Neural crest cell (in vitro differentiated cells): ENCODE measurements around the gene SND1. TPM values are rescaled to one million over a fixed set of nuclear protein-coding genes. Genes with fewer than 3 reads are reported as not detected.

Experiments used
- DNase-seq: peaks from one replicate; pipeline ENCODE4 v3.0.0; 2021; ENCODE audit warnings: low read depth, mixed read lengths, low spot score
- H3K27ac Mint-ChIP-seq: one replicate; pipeline ENCODE4 v1.8.0; 2021; ENCODE audit warnings: mild to moderate bottlenecking, mixed read lengths; ENCODE audit not compliant: unreplicated experiment
- H3K27me3 Mint-ChIP-seq: 2 replicates; pipeline ENCODE4 v1.8.0; 2021; ENCODE audit warnings: low read depth, mild to moderate bottlenecking, mixed read lengths
- H3K36me3 Mint-ChIP-seq: 2 replicates; pipeline ENCODE4 v1.8.0; 2021; ENCODE audit warnings: low read depth, mild to moderate bottlenecking, mixed read lengths
- H3K4me1 Mint-ChIP-seq: 2 replicates; pipeline ENCODE4 v1.8.0; 2021; ENCODE audit warnings: mixed read lengths
- H3K4me3 Mint-ChIP-seq: one replicate; pipeline ENCODE4 v1.8.0; 2021; ENCODE audit warnings: mild to moderate bottlenecking, mixed read lengths
- H3K9me3 Mint-ChIP-seq: 2 replicates; pipeline ENCODE4 v1.8.0; 2021; ENCODE audit warnings: mixed read lengths
- CTCF ChIP-seq: fragments of 200-600 bp; sonication (generic); conservative IDR thresholded peaks from 2 replicates; pipeline ENCODE4 v1.5.0; 2021; ENCODE audit warnings: antibody characterized with exemption, mild to moderate bottlenecking
- total RNA-seq: library from RNA; stranded (reverse); gene quantifications from 2 replicates; pipeline ENCODE4 v1.2.1, GENCODE V29; 2021

SND1 gene
- total RNA-seq, 1 donor from 2014 or later: 184 TPM

DNA sequence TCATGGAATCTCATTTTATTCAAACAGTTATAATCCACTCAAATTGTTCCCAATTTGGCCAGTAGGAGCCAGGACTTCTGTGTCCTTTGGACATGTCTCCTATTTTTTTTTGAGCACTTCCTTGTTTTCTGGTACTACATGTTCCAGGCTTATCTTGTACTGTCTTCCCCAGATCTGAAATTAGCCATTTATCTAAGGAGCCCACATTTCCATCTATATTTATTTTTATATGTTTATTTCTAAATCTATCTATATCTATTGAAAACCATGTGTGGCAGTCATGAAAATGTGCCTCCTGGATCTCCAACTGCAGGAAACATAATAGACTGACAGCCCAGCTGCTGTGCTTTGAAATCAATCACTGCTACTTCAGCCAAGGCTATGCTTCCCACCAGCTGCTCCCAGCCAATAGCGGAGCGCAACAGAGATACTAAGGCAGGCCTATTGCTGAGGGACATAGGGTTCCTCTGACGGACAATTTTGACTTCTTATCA is 232.1 kb downstream of the SND1 start:
- peak; percentile 35 for TF ChIP-seq CTCF
- H3K9me3 Mint-ChIP-seq: no peaks in the 10 kb centered on the region
- no peak overlapping the region for H3K27ac Mint-ChIP-seq
- H3K36me3 Mint-ChIP-seq: peaks cover 3% of the 10 kb centered on the region
- H3K4me3 Mint-ChIP-seq: no peak overlapping the region
- DNase-seq: no peak
- peaks cover 29% of the 10 kb centered on the region for H3K4me1 Mint-ChIP-seq
- H3K27me3 Mint-ChIP-seq: no peaks in the 10 kb centered on the region

GRCh38 chr7:127885222-127885772 is 233.3 kb downstream of the SND1 start:
- Mint-ChIP-seq H3K9me3 (no peaks in the 10 kb centered on the region), H3K4me1 (peaks cover 29% of the 10 kb centered on the region), H3K36me3 (peaks cover 12% of the 10 kb centered on the region), H3K4me3 (no peak overlapping the region), H3K27ac (peak overlapping the region; percentile 10), H3K27me3 (no peaks in the 10 kb centered on the region)
- no peak for TF ChIP-seq CTCF
- DNase-seq: no peak

DNA sequence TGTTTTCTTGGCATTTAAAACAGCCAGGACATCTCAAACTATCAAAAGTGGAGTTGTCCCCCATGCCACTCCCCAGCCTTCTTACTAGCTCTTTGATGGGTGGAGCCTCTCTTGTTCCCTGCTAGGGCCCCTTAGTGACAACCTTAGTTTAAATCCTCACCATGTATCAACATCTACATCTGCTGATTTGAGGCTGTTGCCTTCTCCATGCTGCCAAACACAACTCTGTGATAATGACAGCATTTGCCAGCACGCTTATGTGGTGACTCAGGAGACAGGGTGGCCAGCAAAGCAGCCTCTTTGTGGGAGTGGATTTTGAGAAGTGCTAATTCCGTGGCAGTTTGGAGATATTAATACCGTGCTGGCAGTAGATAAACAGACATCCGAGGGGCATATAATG is 233.8 kb downstream of the SND1 start:
- Mint-ChIP-seq H3K9me3 (no peaks in the 10 kb centered on the region), H3K27me3 (no peaks in the 10 kb centered on the region), H3K4me3 (peak overlapping the region; percentile 32), H3K27ac (peak overlapping the region; percentile 10), H3K4me1 (peaks cover 32% of the 10 kb centered on the region), H3K36me3 (peaks cover 12% of the 10 kb centered on the region)
- no peak for DNase-seq
- TF ChIP-seq CTCF: no peak

- peaks cover 36% of the 10 kb centered on the region for H3K4me1 Mint-ChIP-seq
- no peak overlapping the region for H3K27ac Mint-ChIP-seq
- DNase-seq: no peak
- H3K4me3 Mint-ChIP-seq: no peak overlapping the region
- H3K36me3 Mint-ChIP-seq: peaks cover 13% of the 10 kb centered on the region
- no peaks in the 10 kb centered on the region for H3K27me3 Mint-ChIP-seq
- no peak for TF ChIP-seq CTCF
- H3K9me3 Mint-ChIP-seq: no peaks in the 10 kb centered on the region
Observed at GRCh38 chr7:127886248-127886647, 234.3 kb downstream of the SND1 start.

GRCh38 chr7:127887096-127887495 is 235.1 kb downstream of the SND1 start:
- TF ChIP-seq CTCF: no peak
- H3K36me3 Mint-ChIP-seq: peaks cover 19% of the 10 kb centered on the region
- H3K27ac Mint-ChIP-seq: no peak overlapping the region
- H3K9me3 Mint-ChIP-seq: no peaks in the 10 kb centered on the region
- no peak for DNase-seq
- peaks cover 37% of the 10 kb centered on the region for H3K4me1 Mint-ChIP-seq
- no peaks in the 10 kb centered on the region for H3K27me3 Mint-ChIP-seq
- no peak overlapping the region for H3K4me3 Mint-ChIP-seq
